ENCODE measurements around the gene MSH3.

DNA sequence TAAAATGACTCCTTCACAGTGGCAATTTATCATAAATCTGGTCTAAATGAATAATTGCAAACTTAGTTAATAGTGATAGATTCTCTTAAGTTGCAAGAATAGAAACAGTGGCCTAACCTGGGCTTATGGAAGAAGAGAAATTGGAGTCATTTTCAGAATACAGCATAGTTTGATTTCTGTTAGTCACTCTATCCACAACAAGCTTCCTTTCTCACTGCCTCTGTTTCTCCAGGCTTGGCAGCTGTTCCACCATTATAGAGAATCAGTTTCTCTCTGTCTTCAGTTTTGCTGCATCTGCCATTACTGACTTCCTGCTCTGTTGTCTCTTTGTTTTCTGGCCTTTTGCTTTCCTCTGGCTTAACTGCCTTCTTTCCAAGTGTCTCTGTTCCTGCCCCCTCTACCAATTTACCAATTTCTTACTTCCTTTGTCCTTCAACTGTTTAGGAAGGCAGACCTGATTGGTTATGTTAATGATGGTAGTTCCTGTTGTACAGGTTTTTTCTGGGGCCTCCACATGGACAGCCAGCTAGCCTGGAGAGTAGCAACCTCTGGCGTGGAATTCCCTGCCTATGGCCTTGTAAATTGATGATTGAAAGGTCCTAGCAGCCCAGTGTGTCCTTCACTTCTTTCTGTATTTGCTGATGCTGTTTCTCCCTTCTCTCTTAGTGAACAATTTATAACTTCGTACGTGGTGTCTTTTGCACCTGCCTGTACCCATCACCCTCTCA is 229.8 kb downstream of the MSH3 start:
- TF ChIP-seq, protein P1, sequence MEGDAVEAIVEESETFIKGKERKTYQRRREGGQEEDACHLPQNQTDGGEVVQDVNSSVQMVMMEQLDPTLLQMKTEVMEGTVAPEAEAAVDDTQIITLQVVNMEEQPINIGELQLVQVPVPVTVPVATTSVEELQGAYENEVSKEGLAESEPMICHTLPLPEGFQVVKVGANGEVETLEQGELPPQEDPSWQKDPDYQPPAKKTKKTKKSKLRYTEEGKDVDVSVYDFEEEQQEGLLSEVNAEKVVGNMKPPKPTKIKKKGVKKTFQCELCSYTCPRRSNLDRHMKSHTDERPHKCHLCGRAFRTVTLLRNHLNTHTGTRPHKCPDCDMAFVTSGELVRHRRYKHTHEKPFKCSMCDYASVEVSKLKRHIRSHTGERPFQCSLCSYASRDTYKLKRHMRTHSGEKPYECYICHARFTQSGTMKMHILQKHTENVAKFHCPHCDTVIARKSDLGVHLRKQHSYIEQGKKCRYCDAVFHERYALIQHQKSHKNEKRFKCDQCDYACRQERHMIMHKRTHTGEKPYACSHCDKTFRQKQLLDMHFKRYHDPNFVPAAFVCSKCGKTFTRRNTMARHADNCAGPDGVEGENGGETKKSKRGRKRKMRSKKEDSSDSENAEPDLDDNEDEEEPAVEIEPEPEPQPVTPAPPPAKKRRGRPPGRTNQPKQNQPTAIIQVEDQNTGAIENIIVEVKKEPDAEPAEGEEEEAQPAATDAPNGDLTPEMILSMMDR (IDR thresholded peaks at IDR 0.05): no peak
- no peak for TF ChIP-seq POLR2A (IDR thresholded peaks at IDR 0.05)

Data from testis (tissue), 2 donors.